H1 (cell line): Measurements from ENCODE around the gene UHRF1. TPM values are rescaled to one million over a fixed set of nuclear protein-coding genes. Genes with fewer than 3 reads are reported as not detected.

Experiments
- CTCF ChIA-PET: fragments of 300-600 bp; sonication (Branson Sonifier 250); formaldehyde crosslinking; loops from one replicate; lab custom pipeline; 2021; ENCODE audit not compliant: partially characterized antibody; lab: Charles Lee
- POLR2A ChIA-PET: fragments of 300-600 bp; sonication (Branson Sonifier 250); formaldehyde crosslinking; loops from one replicate; lab custom pipeline; 2021; ENCODE audit warnings: inconsistent platforms; ENCODE audit not compliant: partially characterized antibody; lab: Charles Lee
- DNase-seq, 2 experiments: peaks; one replicate each; pipeline versions ENCODE4 v3.0.0 to v3.0.0-alpha.2; 2010 to 2022; ENCODE audit warnings: low spot score in 2 of 2, low read depth in 1 of 2, mixed read lengths in 1 of 2
- FAIRE-seq: peaks from 2 replicates; lab custom pipeline; 2011; peaks lifted over from hg19 to GRCh38; lab: Jason Lieb, UNC
- H2AFZ ChIP-seq: 2 replicates; pipeline ENCODE4 v1.8.1; 2012; ENCODE audit warnings: low read length, inconsistent platforms
- H2AK5ac ChIP-seq: 2 replicates; pipeline ENCODE4 v1.6.1; 2013; ENCODE audit warnings: low read depth, low read length
- H2BK120ac ChIP-seq: replicated peaks from 2 replicates; pipeline ENCODE3; 2013; ENCODE audit warnings: low read depth, low read length, inconsistent platforms
- H2BK12ac ChIP-seq: 2 replicates; pipeline ENCODE4 v1.6.1; 2013; ENCODE audit warnings: low read depth, low read length
- H2BK15ac ChIP-seq: 2 replicates; pipeline ENCODE4 v1.6.1; 2013; ENCODE audit warnings: low read length
- H2BK20ac ChIP-seq: 2 replicates; pipeline ENCODE4 v1.6.1; 2013; ENCODE audit warnings: low read length
- H2BK5ac ChIP-seq: 2 replicates; pipeline ENCODE4 v1.6.1; 2013; ENCODE audit warnings: low read depth, low read length
- H3K14ac ChIP-seq: 2 replicates; pipeline ENCODE4 v1.6.1; 2013; ENCODE audit warnings: inconsistent platforms; ENCODE audit not compliant: insufficient read length
- H3K18ac ChIP-seq: 2 replicates; pipeline ENCODE4 v1.6.1; 2013; ENCODE audit warnings: low read length; ENCODE audit errors: extremely low read depth
- H3K23ac ChIP-seq: 2 replicates; pipeline ENCODE4 v1.6.1; 2013; ENCODE audit warnings: inconsistent platforms; ENCODE audit not compliant: insufficient read length
- H3K23me2 ChIP-seq: 2 replicates; pipeline ENCODE4 v1.6.1; 2013; ENCODE audit warnings: low read depth, low read length
- H3K27ac ChIP-seq: 2 replicates; pipeline ENCODE4 v1.6.1; 2011; ENCODE audit warnings: low read depth, low read length, inconsistent platforms
- H3K27me3 ChIP-seq, 4 experiments: replicated peaks in 1 of 4; 1 replicate in 1 of 4; 2 replicates in 3 of 4; pipeline versions ENCODE4 v1.6.1 to v1.8.1; 2011 to 2013; ENCODE audit warnings: low read length in 3 of 4, mild to moderate bottlenecking in 3 of 4, inconsistent platforms in 2 of 4, mixed read lengths in 2 of 4, moderate library complexity in 1 of 4; ENCODE audit not compliant: control insufficient read depth in 3 of 4, insufficient read depth in 3 of 4; ENCODE audit errors: extremely low read depth in 1 of 4
- H3K36me3 ChIP-seq, 4 experiments: 2 replicates each; pipeline versions ENCODE4 v1.6.1 to v1.8.1; 2011 to 2013; ENCODE audit warnings: mild to moderate bottlenecking in 4 of 4, low read length in 3 of 4, moderate library complexity in 2 of 4, control low read depth in 1 of 4, inconsistent platforms in 1 of 4; ENCODE audit not compliant: insufficient read depth in 4 of 4, control insufficient read depth in 2 of 4
- H3K4ac ChIP-seq: replicated peaks from 2 replicates; pipeline ENCODE3; 2013; ENCODE audit warnings: low read length, low read depth, mixed read lengths, inconsistent platforms; ENCODE audit not compliant: insufficient read length
- H3K4me1 ChIP-seq, 4 experiments: replicated peaks in 1 of 4; 1 replicate in 1 of 4; 2 replicates in 3 of 4; pipeline versions ENCODE4 v1.6.1 to v1.8.1; 2011 to 2013; ENCODE audit warnings: low read length in 3 of 4, inconsistent platforms in 2 of 4, mixed read lengths in 1 of 4; ENCODE audit not compliant: insufficient read depth in 4 of 4, control insufficient read depth in 3 of 4
- H3K4me2 ChIP-seq, 2 experiments: 2 replicates each; pipeline versions ENCODE4 v1.6.1 to v1.8.1; 2011 to 2013; ENCODE audit warnings: low read depth in 2 of 2, low read length in 2 of 2, control low read depth in 1 of 2, inconsistent platforms in 1 of 2, mild to moderate bottlenecking in 1 of 2; ENCODE audit not compliant: insufficient read depth in 1 of 2
- H3K4me3 ChIP-seq, 4 experiments: fragments of 200-600, 300-600 bp in 1 of 4; sonication (generic), shearing (Covaris generic), sonication (Bioruptor Twin) in 1 of 4; 2 replicates each; pipeline versions ENCODE4 v1.5.1 to v1.8.1; 2011 to 2016; ENCODE audit warnings: low read length in 4 of 4, low read depth in 3 of 4, control low read depth in 2 of 4, inconsistent platforms in 2 of 4, mild to moderate bottlenecking in 2 of 4, mixed read lengths in 1 of 4, moderate library complexity in 1 of 4; ENCODE audit not compliant: insufficient read depth in 2 of 4; ENCODE audit errors: extremely low read depth in 1 of 4
- H3K56ac ChIP-seq: replicated peaks from 2 replicates; pipeline ENCODE3; 2013; ENCODE audit warnings: low read depth, mild to moderate bottlenecking, mixed read lengths, low read length, inconsistent platforms; ENCODE audit not compliant: insufficient read length
- H3K79me1 ChIP-seq: 2 replicates; pipeline ENCODE4 v1.6.1; 2013; ENCODE audit warnings: low read depth, low read length, control low read depth
- H3K79me2 ChIP-seq, 2 experiments: 2 replicates each; pipeline versions ENCODE4 v1.6.1 to v1.8.1; 2012 to 2013; ENCODE audit warnings: low read length in 2 of 2, mild to moderate bottlenecking in 2 of 2, inconsistent platforms in 1 of 2; ENCODE audit not compliant: insufficient read depth in 2 of 2, control insufficient read depth in 1 of 2
- H3K9ac ChIP-seq, 4 experiments: replicated peaks in 1 of 4; 1 replicate in 1 of 4; 2 replicates in 3 of 4; pipeline versions ENCODE4 v1.6.1 to v1.8.1; 2011 to 2013; ENCODE audit warnings: low read depth in 3 of 4, low read length in 3 of 4, control low read depth in 2 of 4, mild to moderate bottlenecking in 2 of 4, moderate library complexity in 2 of 4, inconsistent platforms in 1 of 4; ENCODE audit errors: extremely low read depth in 1 of 4
- H3K9me3 ChIP-seq, 2 experiments: 2 replicates each; pipeline versions ENCODE4 v1.6.1 to v1.8.1; 2012 to 2013; ENCODE audit warnings: mild to moderate bottlenecking in 2 of 2, moderate library complexity in 2 of 2, control low read depth in 1 of 2, inconsistent platforms in 1 of 2, low read depth in 1 of 2, low read length in 1 of 2, mixed read lengths in 1 of 2; ENCODE audit not compliant: insufficient read depth in 2 of 2
- H4K20me1 ChIP-seq, 2 experiments: replicated peaks in 1 of 2; 2 replicates each; pipeline versions ENCODE3 to v1.8.1; 2011 to 2013; ENCODE audit warnings: inconsistent platforms in 2 of 2, low read length in 2 of 2, mild to moderate bottlenecking in 1 of 2; ENCODE audit not compliant: insufficient read depth in 2 of 2, control insufficient read depth in 1 of 2
- H4K5ac ChIP-seq: 2 replicates; pipeline ENCODE4 v1.6.1; 2013; ENCODE audit warnings: low read length, low read depth, mixed read lengths, inconsistent platforms; ENCODE audit not compliant: insufficient read length
- H4K8ac ChIP-seq: 2 replicates; pipeline ENCODE4 v1.8.0; 2013; ENCODE audit warnings: mild to moderate bottlenecking, moderate library complexity, low read length, inconsistent platforms; ENCODE audit not compliant: insufficient read depth; ENCODE audit errors: extremely low read depth
- H4K91ac ChIP-seq: replicated peaks from 2 replicates; pipeline ENCODE3; 2013; ENCODE audit warnings: low read length, mixed read lengths, inconsistent platforms; ENCODE audit not compliant: insufficient read length
- ASH2L ChIP-seq: fragments of 200-600, 300-600 bp; sonication (generic); IDR thresholded peaks from one replicate; pipeline ENCODE4 v1.7.1; 2017; ENCODE audit warnings: low read length
- EGR1 ChIP-seq: IDR thresholded peaks from 2 replicates; pipeline ENCODE4 v1.6.1; 2011; ENCODE audit warnings: low read depth, low read length, borderline replicate concordance
- HDAC2 ChIP-seq, 2 experiments: fragments of 300-600 bp in 1 of 2; sonication (generic) in 1 of 2; IDR thresholded peaks; 2 replicates each; pipeline ENCODE4 v1.6.1; 2011 to 2012; ENCODE audit warnings: low read depth in 2 of 2, low read length in 2 of 2, mild to moderate bottlenecking in 2 of 2, moderate library complexity in 2 of 2, borderline replicate concordance in 1 of 2, inconsistent platforms in 1 of 2
- JUN ChIP-seq: IDR thresholded peaks from 2 replicates; pipeline ENCODE4 v1.6.1; 2011; ENCODE audit warnings: low read depth, mild to moderate bottlenecking, improper control_type of control experiment, low read length
- MAX ChIP-seq: IDR thresholded peaks from 2 replicates; pipeline ENCODE4 v1.6.1; 2012; ENCODE audit warnings: inconsistent platforms
- PHF8 ChIP-seq: fragments of 200-600 bp; sonication (generic); conservative IDR thresholded peaks from 2 replicates; pipeline ENCODE4 v1.7.1; 2012; ENCODE audit warnings: low read depth, mild to moderate bottlenecking, inconsistent platforms, low read length, moderate library complexity
- SAP30 ChIP-seq: fragments of 300-600 bp; sonication (generic); IDR thresholded peaks from 2 replicates; pipeline ENCODE4 v1.7.1; 2012; ENCODE audit warnings: low read length, moderate library complexity, mild to moderate bottlenecking, inconsistent platforms; ENCODE audit not compliant: insufficient read depth, insufficient replicate concordance
- SIN3A ChIP-seq, 2 experiments: IDR thresholded peaks in 1 of 2; conservative IDR thresholded peaks in 1 of 2; 2 replicates each; pipeline ENCODE4 v1.6.1; 2011 to 2012; ENCODE audit warnings: low read length in 2 of 2, improper control_type of control experiment in 1 of 2, low read depth in 1 of 2, mild to moderate bottlenecking in 1 of 2
- SIRT6 ChIP-seq: IDR thresholded peaks from one replicate; pipeline ENCODE4 v1.7.1; 2012; ENCODE audit warnings: low read length, inconsistent platforms
- WGBS, 2 experiments: shearing (Covaris generic) in 1 of 2; methylation state at CpG; one replicate each; pipeline versions ENCODE4 v1.1.6 to v1.1.7; 2013 to 2015; ENCODE audit warnings: low lambda C conversion rate in 2 of 2, mixed read lengths in 2 of 2, inconsistent platforms in 1 of 2, low coverage in 1 of 2, missing lambda C conversion rate in 1 of 2; ENCODE audit not compliant: insufficient replicate concordance in 2 of 2, insufficient coverage in 1 of 2, insufficient read length in 1 of 2; ENCODE audit errors: extremely low coverage in 1 of 2, missing lambda C conversion rate in 1 of 2; 5-methylcytosine and 5-hydroxymethylcytosine counted together
- polyA plus RNA-seq, 7 experiments: library from polyadenylated mRNA; depleted of rRNA in 3 of 7; stranded (reverse) in 5 of 7; unstranded in 2 of 7; fragments of >200 nt in 5 of 7; fragments of 200-250 nt in 2 of 7; gene quantifications; 1 replicate in 5 of 7; 2 replicates in 1 of 7; 4 replicates in 1 of 7; pipeline versions ENCODE4 v1.2.1 to v1.2.3, GENCODE V29; 2011 to 2013; ENCODE audit warnings: missing spikeins in 2 of 7, mixed read lengths in 2 of 7
- total RNA-seq: library from RNA; stranded (reverse); fragmentation: NEBNext Ultra II Directional; extraction: Animal tissue kit (Norgen Biotek cat#: 25700); gene quantifications from 2 replicates; pipeline ENCODE4 v1.2.1, GENCODE V29; 2021

Gene UHRF1
- total and polyA plus RNA-seq, 2 of the 8 experiments (the other 6 are each of a cell fraction or from before 2014, with no cell fraction given) = 14.7 to 65.8 TPM

GRCh38 chr19:4866595-4867424 lies 42.5 kb upstream of the UHRF1 start:
- no peak overlapping the region for H2AK5ac ChIP-seq
- FAIRE-seq (no peak), DNase-seq (peak in 1 of 2 experiments; percentile 82)
- H3K4ac ChIP-seq = no peak overlapping the region
- no peak overlapping the region for H3K23ac ChIP-seq
- H3K4me2 ChIP-seq = peak overlapping the region; percentile 66 to 91
- H4K5ac ChIP-seq = no peak overlapping the region
- H3K14ac ChIP-seq = no peak overlapping the region
- H3K79me2 ChIP-seq = peaks cover 0 to 6% of the 10 kb centered on the region in 2 experiments; a peak in 2 of 4 replicates
- no peak overlapping the region for H2BK12ac ChIP-seq
- peak overlapping the region; percentile 16; the same call in 1 of the 2 replicates for H2BK5ac ChIP-seq
- H3K4me1 ChIP-seq = peaks cover 0 to 5% (median 2%) of the 10 kb centered on the region in 4 experiments; a peak in 3 of 7 replicates
- ChIA-PET CTCF (interaction anchor here (0.6 to 5.1 kb wide), 16 partner anchors 8 to 288 kb away, joined by 3 to 44 read pairs (median 4); no protein-coding TSS in a partner anchor), POLR2A (interaction anchor here (0.9 to 1.6 kb wide), 6 partner anchors 8 to 44 kb away, joined by 3 to 4 read pairs (median 4); no protein-coding TSS in a partner anchor)
- 15% methylated on average over 19 of the region's 22 CpGs; no CpG with 5 or more reads in 1 of the 2 experiments for WGBS, 2 experiments
- peak overlapping the region; percentile 77 to 98 (median 84) for H3K4me3 ChIP-seq
- H3K27me3 ChIP-seq = no peaks in the 10 kb centered on the region
- H2BK120ac ChIP-seq = no peak overlapping the region
- H2BK20ac ChIP-seq = no peak overlapping the region
- H4K91ac ChIP-seq = no peak overlapping the region
- H3K9ac ChIP-seq = peak overlapping the region in 3 of 4 experiments; percentile 20 to 58 (median 31); a peak in 3 of 7 replicates
- H3K18ac ChIP-seq = no peak overlapping the region; the same call in 1 of the 2 replicates
- H2BK15ac ChIP-seq = no peak overlapping the region
- peaks cover 0 to 7% of the 10 kb centered on the region in 2 experiments for H4K20me1 ChIP-seq
- H2AFZ ChIP-seq = no peak overlapping the region
- H3K9me3 ChIP-seq = no peaks in the 10 kb centered on the region
- no peaks in the 10 kb centered on the region for H3K36me3 ChIP-seq
- peak overlapping the region; percentile 46 for H3K27ac ChIP-seq
- peak overlapping the region; percentile 9 for H3K56ac ChIP-seq
- peak overlapping the region; percentile 64; the same call in 1 of the 2 replicates for H4K8ac ChIP-seq
- H3K23me2 ChIP-seq = no peaks in the 10 kb centered on the region; the same call in 1 of the 2 replicates
- H3K79me1 ChIP-seq = peaks cover 3% of the 10 kb centered on the region; the same call in 1 of the 2 replicates
- TF ChIP-seq EGR1 (no peak), SIN3A (conservative IDR thresholded peaks at IDR 0.05 in 1 of 2, IDR thresholded peaks at IDR 0.05 in 1 of 2; ENCODE audit: low read depth in 1 of 2, low read length in 2 of 2) (0 out of 4 replicates have a peak, but pooled peaks of 1 of the 2 experiments have one; percentile 13), JUN (no peak), ASH2L (peak; percentile 20), MAX (no peak), SIRT6 (no peak), SAP30 (peak; percentile 66), HDAC2 (IDR thresholded peaks at IDR 0.05; ENCODE audit: borderline replicate concordance in 1 of 2, low read depth in 2 of 2, low read length in 2 of 2) (0 out of 4 replicates have a peak, but pooled peaks of 1 of the 2 experiments have one; percentile 2), PHF8 (no peak)
